Common myeloid progenitor, CD34-positive (primary cell): ENCODE data around the gene HEATR5A.
"Not testable (repeated sequence)": the region's sequence is repeated elsewhere in the genome, so short reads cannot be mapped to it uniquely, and the experiment has no call there.

Experiments
- CTCF ChIA-PET: fragments of 350-600 bp; sonication (Branson Sonifier 250); formaldehyde crosslinking; loops from one replicate; lab custom pipeline; 2021; ENCODE audit warnings: antibody characterized with exemption; lab: Charles Lee
- POLR2A ChIA-PET: fragments of 350-600 bp; sonication (Branson Sonifier 250); formaldehyde crosslinking; loops from one replicate; lab custom pipeline; 2021; ENCODE audit warnings: antibody characterized with exemption; lab: Charles Lee
- DNase-seq, 3 donors: peaks; one replicate each; pipeline versions ENCODE4 v3.0.0 to v3.0.0-alpha.2; 2013
- H3K27ac ChIP-seq, 2 experiments: 1 replicate in 1 of 2; 2 replicates in 1 of 2; pipeline ENCODE4 v1.7.0; 2013; ENCODE audit warnings: inconsistent platforms in 2 of 2, low read length in 2 of 2, mild to moderate bottlenecking in 2 of 2, low read depth in 1 of 2, moderate library complexity in 1 of 2; ENCODE audit not compliant: severe bottlenecking in 2 of 2, insufficient read depth in 1 of 2, poor library complexity in 1 of 2
- H3K27me3 ChIP-seq, 5 experiments: replicated peaks in 2 of 5; 1 replicate in 3 of 5; 2 replicates in 2 of 5; pipeline versions ENCODE4 v1.6.1 to v1.7.0; 2013; ENCODE audit warnings: low read length in 4 of 5, mild to moderate bottlenecking in 2 of 5, moderate library complexity in 2 of 5, inconsistent platforms in 1 of 5; ENCODE audit not compliant: insufficient read depth in 5 of 5, control insufficient read depth in 4 of 5
- H3K36me3 ChIP-seq, 4 experiments: 1 replicate in 2 of 4; 2 replicates in 2 of 4; pipeline versions ENCODE4 v1.6.1 to v1.7.0; 2013; ENCODE audit warnings: low read length in 3 of 4, control low read depth in 1 of 4, mild to moderate bottlenecking in 1 of 4; ENCODE audit not compliant: control insufficient read depth in 4 of 4, insufficient read depth in 4 of 4
- H3K4me1 ChIP-seq, 4 experiments: 1 replicate in 3 of 4; 2 replicates in 1 of 4; pipeline versions ENCODE4 v1.6.1 to v1.7.1; 2013; ENCODE audit warnings: low read length in 3 of 4, mild to moderate bottlenecking in 3 of 4, control low read depth in 1 of 4, inconsistent platforms in 1 of 4, moderate library complexity in 1 of 4; ENCODE audit not compliant: control insufficient read depth in 4 of 4, insufficient read depth in 4 of 4; ENCODE audit errors: control extremely low read depth in 1 of 4
- H3K4me3 ChIP-seq, 7 experiments: 1 replicate in 4 of 7; 2 replicates in 3 of 7; pipeline versions ENCODE4 v1.5.1 to v1.7.0; 2013; ENCODE audit warnings: mild to moderate bottlenecking in 7 of 7, low read length in 6 of 7, moderate library complexity in 6 of 7, inconsistent platforms in 2 of 7, low read depth in 2 of 7, control low read depth in 1 of 7; ENCODE audit not compliant: insufficient read depth in 4 of 7, control insufficient read depth in 1 of 7; ENCODE audit errors: extremely low read depth in 1 of 7
- H3K9me3 ChIP-seq, 5 experiments: 1 replicate in 4 of 5; 2 replicates in 1 of 5; pipeline versions ENCODE4 v1.6.1 to v1.7.1; 2013; ENCODE audit warnings: low read length in 4 of 5, mild to moderate bottlenecking in 2 of 5, inconsistent platforms in 1 of 5, low read depth in 1 of 5, moderate library complexity in 1 of 5; ENCODE audit not compliant: control insufficient read depth in 4 of 5, insufficient read depth in 2 of 5; ENCODE audit errors: control extremely low read depth in 1 of 5
- WGBS: methylation state at CpG from one replicate; pipeline ENCODE4 v1.1.5; 2013; ENCODE audit not compliant: insufficient coverage; 5-methylcytosine and 5-hydroxymethylcytosine counted together

HEATR5A gene

GRCh38 chr14:31256534-31257243 is 163.7 kb downstream of the HEATR5A start:
- no peak for DNase-seq
- no peaks in the 10 kb centered on the region for H3K9me3 ChIP-seq
- no peaks in the 10 kb centered on the region for H3K4me1 ChIP-seq
- H3K36me3 ChIP-seq, result no peaks in the 10 kb centered on the region
- H3K4me3 ChIP-seq, result no peak overlapping the region
- H3K27me3 ChIP-seq, result no peaks in the 10 kb centered on the region
- CTCF ChIA-PET, result no interaction called here
- no peak overlapping the region for H3K27ac ChIP-seq
- WGBS, result no CpG with 5 or more reads among the region's 5 CpGs
- POLR2A ChIA-PET, result no interaction called here

- H3K27me3 ChIP-seq, H3K4me1 ChIP-seq, H3K9me3 ChIP-seq, H3K27ac ChIP-seq, CTCF ChIA-PET, POLR2A ChIA-PET, H3K4me3 ChIP-seq, DNase-seq, H3K36me3 ChIP-seq: not testable (repeated sequence)
- WGBS, result 100% methylated on average over 4 of the region's 4 CpGs
These were observed 164.4 kb downstream of the HEATR5A start for GRCh38 chr14:31255918-31256317.

GRCh38 chr14:31255286-31255685 is 165.1 kb downstream of the HEATR5A start:
- WGBS, result no CpG with 5 or more reads among the region's 2 CpGs
- ChIA-PET CTCF (no interaction called here), POLR2A (no interaction called here)
- Histone ChIP-seq H3K9me3 (no peaks in the 10 kb centered on the region), H3K36me3 (no peaks in the 10 kb centered on the region), H3K27ac (no peak overlapping the region), H3K4me3 (no peak overlapping the region), H3K4me1 (no peaks in the 10 kb centered on the region), H3K27me3 (no peaks in the 10 kb centered on the region)
- no peak for DNase-seq

GRCh38 chr14:31253746-31254471 is 166.4 kb downstream of the HEATR5A start:
- Histone ChIP-seq H3K4me3 (no peak overlapping the region), H3K27me3 (no peaks in the 10 kb centered on the region), H3K9me3 (no peaks in the 10 kb centered on the region), H3K27ac (no peak overlapping the region), H3K4me1 (no peaks in the 10 kb centered on the region), H3K36me3 (no peaks in the 10 kb centered on the region)
- no peak for DNase-seq
- ChIA-PET POLR2A (no interaction called here), CTCF (interaction anchor here (2.1 kb wide), 1 partner anchor 31 kb away, joined by 5 read pairs; no protein-coding TSS in a partner anchor)
- WGBS, result 100% methylated on average over 6 of the region's 9 CpGs

GRCh38 chr14:31252865-31253264 is 167.5 kb downstream of the HEATR5A start:
- Histone ChIP-seq H3K4me3 (no peak overlapping the region), H3K27me3 (no peaks in the 10 kb centered on the region), H3K36me3 (no peaks in the 10 kb centered on the region), H3K4me1 (no peaks in the 10 kb centered on the region), H3K27ac (no peak overlapping the region), H3K9me3 (no peaks in the 10 kb centered on the region)
- no peak for DNase-seq
- 83% methylated on average over 1 of the region's 1 CpG for WGBS
- ChIA-PET CTCF (interaction anchor here (0.6 to 2.1 kb wide), 3 partner anchors 9 to 645 kb away, joined by 3 to 5 read pairs (median 3); no protein-coding TSS in a partner anchor), POLR2A (interaction anchor here (0.6 kb wide), 1 partner anchor 114 kb away, joined by 3 read pairs; no protein-coding TSS in a partner anchor)

- 86% methylated on average over 9 of the region's 10 CpGs for WGBS
- no peak for DNase-seq
- H3K4me3 ChIP-seq, result no peak overlapping the region
- H3K36me3 ChIP-seq, result no peaks in the 10 kb centered on the region
- H3K27ac ChIP-seq, result no peak overlapping the region
- POLR2A ChIA-PET, result no interaction called here
- no peaks in the 10 kb centered on the region for H3K4me1 ChIP-seq
- H3K27me3 ChIP-seq, result no peaks in the 10 kb centered on the region
- CTCF ChIA-PET, result no interaction called here
- H3K9me3 ChIP-seq, result no peaks in the 10 kb centered on the region
These were observed 169.1 kb downstream of the HEATR5A start for GRCh38 chr14:31251028-31251958.
